T-helper 17 cell (primary cell): ENCODE measurements around the gene SLC7A14. TPM values are rescaled to one million over a fixed set of nuclear protein-coding genes. Genes with fewer than 3 reads are reported as not detected.

ENCODE experiments used
- ATAC-seq: fragments of 150-1000 bp; cut with Tn5 transposase; 2 replicates; pipeline ENCODE4 v1.10.0; 2021; ENCODE audit warnings: mild to moderate bottlenecking, moderate library complexity
- DNase-seq, 3 donors: peaks; one replicate each; pipeline versions ENCODE4 v3.0.0 to v3.0.0-alpha.2; 2020 to 2021
- H3K9me3 ChIP-seq: one replicate; pipeline ENCODE4 v1.7.0; 2013; ENCODE audit warnings: low read length, mild to moderate bottlenecking; ENCODE audit not compliant: control insufficient read depth, poor library complexity, severe bottlenecking
- H3K27ac Mint-ChIP-seq: one replicate; pipeline ENCODE4 v1.8.0; 2022; ENCODE audit warnings: mild to moderate bottlenecking, moderate library complexity, mixed read lengths
- H3K27me3 Mint-ChIP-seq: one replicate; pipeline ENCODE4 v1.8.0; 2022; ENCODE audit warnings: mixed read lengths
- H3K36me3 Mint-ChIP-seq: one replicate; pipeline ENCODE4 v1.8.0; 2022; ENCODE audit warnings: low read depth, mixed read lengths
- H3K4me1 Mint-ChIP-seq: one replicate; pipeline ENCODE4 v1.8.0; 2022; ENCODE audit warnings: mild to moderate bottlenecking, mixed read lengths
- H3K4me3 Mint-ChIP-seq: one replicate; pipeline ENCODE4 v1.8.0; 2022; ENCODE audit warnings: mild to moderate bottlenecking, moderate library complexity, mixed read lengths
- total RNA-seq, 4 donors: library from RNA in 2 of 4; stranded (reverse) in 2 of 4; gene quantifications; one replicate each; pipeline ENCODE4 v1.2.3 and lab custom pipeline; 2022 to 2026

Gene SLC7A14
- total RNA-seq, 2 donors from 2014 or later, result not detected

GRCh38 chr3:170480111-170480510 is 105.8 kb downstream of the SLC7A14 start:
- no peak for DNase-seq
- no peak for ATAC-seq
- no peaks in the 10 kb centered on the region for H3K4me1 Mint-ChIP-seq
- H3K27ac Mint-ChIP-seq, result no peak overlapping the region
- peaks cover 34% of the 10 kb centered on the region for H3K27me3 Mint-ChIP-seq
- H3K9me3 ChIP-seq, result no peaks in the 10 kb centered on the region
- no peaks in the 10 kb centered on the region for H3K36me3 Mint-ChIP-seq
- H3K4me3 Mint-ChIP-seq, result no peak overlapping the region

DNA sequence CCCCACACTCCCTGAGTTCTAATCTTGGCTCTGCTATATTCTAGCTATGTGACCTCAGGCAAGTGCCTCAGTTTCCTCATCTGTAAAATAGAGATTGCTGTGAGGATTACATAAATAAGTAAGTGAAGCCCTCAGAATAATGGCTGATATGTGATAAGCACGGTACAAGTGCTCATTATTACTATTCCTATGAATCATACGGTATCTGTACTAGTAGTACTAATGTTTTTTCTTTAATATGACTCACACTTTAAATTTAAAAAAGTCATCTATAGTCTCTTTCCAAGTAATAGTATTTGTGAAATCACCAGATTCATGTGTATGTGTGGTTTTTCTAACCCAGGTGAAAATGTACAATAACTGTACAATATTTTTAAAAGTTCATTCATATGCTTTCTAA is 108.5 kb downstream of the SLC7A14 start:
- DNase-seq (no peak), ATAC-seq (no peak)
- Mint-ChIP-seq H3K4me3 (no peak overlapping the region), H3K36me3 (no peaks in the 10 kb centered on the region), H3K27me3 (peaks cover 42% of the 10 kb centered on the region), H3K4me1 (no peaks in the 10 kb centered on the region), H3K27ac (no peak overlapping the region)
- H3K9me3 ChIP-seq, result no peaks in the 10 kb centered on the region

DNA sequence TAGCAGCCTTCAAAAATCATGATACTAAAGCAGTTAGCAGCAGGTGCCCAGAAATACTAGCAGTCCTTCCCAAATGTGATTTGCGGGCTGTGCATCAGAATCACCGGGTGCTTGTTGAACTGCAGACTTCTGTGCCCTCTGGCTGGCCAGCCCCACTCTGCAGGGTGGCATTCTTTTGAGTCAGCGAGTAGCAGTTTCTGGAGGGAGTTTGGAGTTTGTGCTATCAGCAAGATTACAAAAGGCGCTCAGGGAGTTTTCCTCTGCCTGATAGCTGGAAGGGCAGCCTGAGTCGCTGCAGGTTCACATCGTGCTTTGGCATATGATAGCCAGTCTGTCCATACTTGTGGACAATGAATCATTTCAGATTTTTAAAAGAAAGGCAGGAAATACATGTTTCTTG is 109.6 kb downstream of the SLC7A14 start:
- Mint-ChIP-seq H3K27me3 (peaks cover 49% of the 10 kb centered on the region), H3K36me3 (no peaks in the 10 kb centered on the region), H3K27ac (no peak overlapping the region), H3K4me3 (no peak overlapping the region), H3K4me1 (no peaks in the 10 kb centered on the region)
- DNase-seq (no peak), ATAC-seq (no peak)
- H3K9me3 ChIP-seq, result no peaks in the 10 kb centered on the region

DNA sequence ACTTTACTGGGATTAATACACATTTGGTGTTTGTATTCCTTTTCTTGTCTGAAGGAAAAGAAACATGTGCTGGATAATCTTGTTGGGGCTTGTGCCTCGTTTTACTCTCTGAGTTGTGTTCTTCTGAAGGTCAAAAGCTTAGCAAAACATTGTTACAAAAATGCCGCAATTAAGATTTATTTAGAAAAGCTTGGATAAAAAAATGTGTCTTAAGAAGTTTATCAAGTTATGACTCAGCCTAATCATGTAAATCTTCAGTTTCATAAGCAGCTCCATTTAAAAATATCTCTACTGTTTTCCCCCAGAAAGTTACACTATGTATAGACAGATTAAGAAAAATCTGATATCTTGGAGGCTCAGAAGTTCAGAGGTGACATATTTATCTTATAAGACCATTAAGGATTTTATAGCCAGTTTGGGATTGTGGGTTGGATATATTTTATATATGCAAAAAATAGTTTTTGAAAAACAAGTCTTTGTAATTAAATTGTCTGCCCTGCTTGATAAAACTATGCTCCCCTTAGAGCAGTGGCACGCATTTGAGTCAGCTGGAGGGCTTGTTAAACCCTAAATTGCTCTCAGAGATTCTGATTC is 110.7 kb downstream of the SLC7A14 start:
- no peak for ATAC-seq
- H3K27me3 Mint-ChIP-seq, result peaks cover 60% of the 10 kb centered on the region
- no peak overlapping the region for H3K4me3 Mint-ChIP-seq

GRCh38 chr3:170473358-170473757 is 112.5 kb downstream of the SLC7A14 start:
- Mint-ChIP-seq H3K27me3 (peaks cover 62% of the 10 kb centered on the region), H3K4me1 (peaks cover 3% of the 10 kb centered on the region), H3K36me3 (peaks cover 2% of the 10 kb centered on the region), H3K4me3 (no peak overlapping the region), H3K27ac (no peak overlapping the region)
- no peaks in the 10 kb centered on the region for H3K9me3 ChIP-seq
- ATAC-seq (no peak), DNase-seq (no peak)

More for the DNA sequence above, 110.7 kb downstream of the SLC7A14 start:
- no peak for DNase-seq
- no peaks in the 10 kb centered on the region for H3K9me3 ChIP-seq
- Mint-ChIP-seq H3K36me3 (no peaks in the 10 kb centered on the region), H3K27ac (no peak overlapping the region), H3K4me1 (no peaks in the 10 kb centered on the region)

DNA sequence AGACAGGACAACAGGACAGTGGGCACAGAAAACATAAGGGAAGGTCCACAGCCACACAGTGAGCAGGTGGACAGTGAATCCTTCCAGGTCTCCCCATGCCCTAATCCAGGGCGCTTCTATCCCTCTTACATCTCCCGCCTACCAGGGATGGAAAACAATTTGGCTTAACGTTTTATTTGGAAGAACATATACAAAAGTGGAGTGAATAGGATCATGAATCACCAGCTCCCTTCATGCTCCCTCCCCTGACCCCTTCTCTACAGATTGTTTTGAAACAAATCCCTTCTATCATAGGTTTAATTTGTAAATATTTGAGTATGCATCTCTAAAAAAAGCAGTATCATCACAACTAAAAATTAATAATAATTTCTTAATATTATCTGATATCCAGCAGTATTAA is 114.7 kb downstream of the SLC7A14 start:
- ATAC-seq, result no peak
- Mint-ChIP-seq H3K27me3 (peaks cover 73% of the 10 kb centered on the region), H3K36me3 (peaks cover 2% of the 10 kb centered on the region), H3K4me1 (peaks cover 3% of the 10 kb centered on the region), H3K4me3 (no peak overlapping the region), H3K27ac (no peak overlapping the region)
- DNase-seq, result no peak
- H3K9me3 ChIP-seq, result no peaks in the 10 kb centered on the region

DNA sequence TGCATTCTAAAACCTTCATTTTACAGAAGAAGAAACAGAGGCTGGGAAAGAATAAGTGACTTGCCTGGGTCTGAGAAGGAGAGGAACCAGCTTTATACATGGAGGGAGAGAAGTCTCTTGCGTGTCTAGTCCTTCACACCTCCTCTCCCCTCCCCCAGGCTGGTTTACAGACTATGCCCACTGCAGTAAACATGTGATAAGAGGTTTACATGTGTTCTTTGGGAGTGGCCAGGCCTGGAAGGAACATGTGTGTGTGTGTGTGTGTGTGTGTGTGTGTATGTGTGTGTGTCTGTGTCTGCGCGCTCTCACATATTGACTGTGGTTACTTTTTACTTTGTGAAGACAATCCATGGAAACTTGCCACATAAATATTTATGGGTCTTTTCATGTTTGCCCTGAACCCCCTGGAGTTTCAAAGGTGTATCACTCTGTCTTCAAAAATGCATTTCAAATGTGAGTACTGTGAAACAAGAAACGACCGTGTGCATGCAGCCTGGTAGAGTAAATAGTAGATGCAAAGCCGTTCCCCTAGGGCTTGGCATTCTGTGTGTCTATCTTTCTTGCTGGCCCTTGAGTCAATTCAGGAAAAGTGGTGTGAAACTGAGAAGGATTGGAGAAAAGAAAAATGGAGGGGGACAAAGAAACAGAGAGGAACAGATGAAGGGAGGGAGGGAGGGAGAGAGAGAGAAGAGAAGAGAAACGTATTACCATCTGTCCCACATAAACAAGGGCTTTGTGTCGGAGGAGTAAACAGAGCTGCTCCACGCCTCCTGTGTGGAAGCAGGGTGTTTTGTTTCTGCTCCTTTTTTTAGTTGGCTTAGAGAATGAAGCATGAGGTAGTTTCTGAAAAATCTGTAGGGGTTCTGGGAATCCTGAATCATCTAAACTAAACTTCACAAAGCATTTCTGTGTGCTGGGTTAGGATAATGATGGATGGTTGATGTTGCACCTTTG is 115.5 kb downstream of the SLC7A14 start:
- no peak overlapping the region for H3K27ac Mint-ChIP-seq
- peaks cover 3% of the 10 kb centered on the region for H3K4me1 Mint-ChIP-seq
- H3K4me3 Mint-ChIP-seq, result no peak overlapping the region
- peaks cover 2% of the 10 kb centered on the region for H3K36me3 Mint-ChIP-seq
- ATAC-seq (no peak), DNase-seq (no peak)
- no peaks in the 10 kb centered on the region for H3K9me3 ChIP-seq
- H3K27me3 Mint-ChIP-seq, result peaks cover 66% of the 10 kb centered on the region

GRCh38 chr3:170469151-170470062 is 116.5 kb downstream of the SLC7A14 start:
- DNase-seq (no peak), ATAC-seq (no peak)
- no peak overlapping the region for H3K4me3 Mint-ChIP-seq
- H3K4me1 Mint-ChIP-seq, result peaks cover 3% of the 10 kb centered on the region
- peaks cover 66% of the 10 kb centered on the region for H3K27me3 Mint-ChIP-seq
- no peaks in the 10 kb centered on the region for H3K9me3 ChIP-seq
- peaks cover 2% of the 10 kb centered on the region for H3K36me3 Mint-ChIP-seq
- no peak overlapping the region for H3K27ac Mint-ChIP-seq

DNA sequence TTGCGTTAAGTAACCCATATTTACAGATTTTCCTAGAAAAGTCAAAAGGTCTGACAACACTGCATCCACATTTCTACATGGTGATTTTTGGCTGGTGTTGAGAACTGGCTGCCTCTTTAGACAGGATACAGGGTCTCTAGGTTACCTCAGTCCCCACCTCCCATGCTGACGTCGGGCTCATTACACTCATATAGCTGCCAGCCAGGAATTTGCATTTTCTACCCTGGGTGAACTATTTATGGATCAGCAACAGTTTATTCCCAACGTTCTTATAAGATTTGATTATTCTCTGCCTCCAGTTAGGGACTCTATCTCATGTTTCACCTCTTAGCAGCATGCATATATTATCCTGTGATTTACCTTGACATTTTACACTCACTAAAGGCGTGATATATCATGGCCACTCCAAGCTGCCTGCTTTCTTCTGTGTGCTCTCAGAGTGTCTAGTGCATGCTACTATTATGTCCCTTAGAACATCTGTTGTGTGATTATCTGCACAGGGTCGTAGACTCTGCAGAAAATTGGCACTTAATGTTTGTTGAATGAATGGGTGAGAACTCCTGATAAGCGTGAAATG is 118.2 kb downstream of the SLC7A14 start:
- Mint-ChIP-seq H3K4me1 (peaks cover 3% of the 10 kb centered on the region), H3K36me3 (peaks cover 2% of the 10 kb centered on the region), H3K4me3 (no peak overlapping the region), H3K27ac (no peak overlapping the region), H3K27me3 (peaks cover 64% of the 10 kb centered on the region)
- no peaks in the 10 kb centered on the region for H3K9me3 ChIP-seq
- DNase-seq, result no peak
- ATAC-seq, result no peak

GRCh38 chr3:170467007-170467406 is 118.9 kb downstream of the SLC7A14 start:
- Mint-ChIP-seq H3K4me3 (no peak overlapping the region), H3K27ac (no peak overlapping the region), H3K36me3 (peaks cover 3% of the 10 kb centered on the region), H3K27me3 (peaks cover 69% of the 10 kb centered on the region), H3K4me1 (peaks cover 3% of the 10 kb centered on the region)
- no peak for DNase-seq
- ATAC-seq, result no peak
- no peaks in the 10 kb centered on the region for H3K9me3 ChIP-seq

DNA sequence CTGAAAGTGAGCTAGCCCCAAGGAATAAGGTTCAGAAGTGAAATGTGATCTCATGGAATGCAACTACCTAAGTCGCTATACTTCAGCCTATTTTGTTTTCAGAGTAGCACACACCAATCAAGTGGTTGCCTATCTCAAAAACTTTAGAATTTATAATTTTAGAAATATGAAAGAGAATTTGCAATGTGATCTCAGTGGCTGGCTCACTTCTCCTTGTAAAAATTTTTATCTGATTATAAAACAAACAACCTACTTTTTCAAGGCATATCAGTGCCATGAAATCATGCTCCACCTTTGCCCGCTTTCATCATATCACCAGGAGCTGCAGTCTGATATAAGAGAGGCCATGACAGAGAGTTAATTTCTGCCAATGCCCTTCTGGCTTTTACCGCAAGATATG is 119.9 kb downstream of the SLC7A14 start:
- peaks cover 64% of the 10 kb centered on the region for H3K27me3 Mint-ChIP-seq
- H3K27ac Mint-ChIP-seq, result no peak overlapping the region
- ATAC-seq (no peak), DNase-seq (no peak)
- no peaks in the 10 kb centered on the region for H3K9me3 ChIP-seq
- H3K4me3 Mint-ChIP-seq, result no peak overlapping the region
- H3K36me3 Mint-ChIP-seq, result peaks cover 6% of the 10 kb centered on the region
- peaks cover 3% of the 10 kb centered on the region for H3K4me1 Mint-ChIP-seq

DNA sequence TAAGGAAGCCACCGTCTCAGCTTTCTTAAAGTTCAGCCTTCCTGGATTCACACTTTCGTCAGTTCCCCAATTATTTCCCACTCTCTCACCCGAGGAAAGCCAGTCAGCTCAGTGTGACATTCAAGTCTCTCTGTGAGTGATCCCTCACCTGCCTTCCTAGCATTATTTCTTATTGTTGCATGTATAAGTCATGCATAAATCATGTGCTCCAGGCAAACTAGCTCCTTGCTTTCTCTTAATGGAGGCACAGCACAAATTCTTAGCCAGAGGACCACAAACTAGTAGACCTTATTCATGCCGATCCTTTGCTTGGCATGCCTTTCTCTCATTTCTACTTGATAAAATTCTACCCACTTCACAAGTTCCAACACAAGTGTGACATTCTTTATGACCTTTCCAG is 122.9 kb downstream of the SLC7A14 start:
- Mint-ChIP-seq H3K27ac (no peak overlapping the region), H3K27me3 (peaks cover 48% of the 10 kb centered on the region), H3K4me1 (no peaks in the 10 kb centered on the region), H3K36me3 (peaks cover 4% of the 10 kb centered on the region), H3K4me3 (no peak overlapping the region)
- ATAC-seq (no peak), DNase-seq (no peak)
- H3K9me3 ChIP-seq, result no peaks in the 10 kb centered on the region

- H3K4me1 Mint-ChIP-seq, result peaks cover 3% of the 10 kb centered on the region
- no peak for ATAC-seq
Measured at GRCh38 chr3:170458285-170458684, 127.6 kb downstream of the SLC7A14 start.

More at GRCh38 chr3:170458285-170458684, 127.6 kb downstream of the SLC7A14 start:
- H3K27ac Mint-ChIP-seq, result no peak overlapping the region
- no peak overlapping the region for H3K4me3 Mint-ChIP-seq
- peaks cover 47% of the 10 kb centered on the region for H3K27me3 Mint-ChIP-seq
- H3K9me3 ChIP-seq, result no peaks in the 10 kb centered on the region
- DNase-seq, result no peak
- peaks cover 8% of the 10 kb centered on the region for H3K36me3 Mint-ChIP-seq
